ENCODE results near the gene ATOH8.

The ATOH8 gene

DNA sequence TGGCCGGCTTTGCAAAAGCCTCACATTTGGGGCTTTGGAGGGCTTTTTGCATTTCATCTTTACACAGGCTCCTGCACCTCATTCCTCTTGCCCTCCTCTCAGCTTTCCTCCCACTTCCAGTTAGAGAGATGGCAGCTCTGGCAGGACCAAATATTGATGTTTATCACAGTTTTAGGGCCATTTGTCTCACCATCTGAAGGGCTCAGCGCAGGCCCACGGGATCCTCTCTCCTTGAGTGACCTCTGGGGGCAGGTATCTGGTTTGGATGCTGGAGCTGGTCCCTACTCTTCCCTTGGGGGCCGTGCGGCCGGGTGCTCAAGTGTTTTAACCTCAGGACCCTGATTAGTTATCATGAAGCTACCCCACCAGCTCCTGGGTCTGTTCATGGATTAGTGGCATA lies 19.9 kb downstream of the ATOH8 start:
- no peak overlapping the region for H3K4me3 Mint-ChIP-seq

GRCh38 chr2:85774126-85774978 lies 20.6 kb downstream of the ATOH8 start:
- Mint-ChIP-seq H3K36me3 (ENCODE audit: low read depth) (no peaks in the 10 kb centered on the region), H3K9me3 (no peaks in the 10 kb centered on the region), H3K4me1 (peaks cover 2% of the 10 kb centered on the region), H3K27me3 (peaks cover 17% of the 10 kb centered on the region), H3K27ac (no peak overlapping the region), H3K4me3 (no peak overlapping the region)
- DNase-seq = no peak
- ATAC-seq = no peak

More for the DNA sequence above, 19.9 kb downstream of the ATOH8 start:
- H3K36me3 Mint-ChIP-seq (ENCODE audit: low read depth) = no peaks in the 10 kb centered on the region
- H3K27ac Mint-ChIP-seq = no peak overlapping the region
- peaks cover 17% of the 10 kb centered on the region for H3K27me3 Mint-ChIP-seq
- no peak for ATAC-seq
- no peaks in the 10 kb centered on the region for H3K9me3 Mint-ChIP-seq
- H3K4me1 Mint-ChIP-seq = peaks cover 2% of the 10 kb centered on the region
- DNase-seq = no peak

DNA sequence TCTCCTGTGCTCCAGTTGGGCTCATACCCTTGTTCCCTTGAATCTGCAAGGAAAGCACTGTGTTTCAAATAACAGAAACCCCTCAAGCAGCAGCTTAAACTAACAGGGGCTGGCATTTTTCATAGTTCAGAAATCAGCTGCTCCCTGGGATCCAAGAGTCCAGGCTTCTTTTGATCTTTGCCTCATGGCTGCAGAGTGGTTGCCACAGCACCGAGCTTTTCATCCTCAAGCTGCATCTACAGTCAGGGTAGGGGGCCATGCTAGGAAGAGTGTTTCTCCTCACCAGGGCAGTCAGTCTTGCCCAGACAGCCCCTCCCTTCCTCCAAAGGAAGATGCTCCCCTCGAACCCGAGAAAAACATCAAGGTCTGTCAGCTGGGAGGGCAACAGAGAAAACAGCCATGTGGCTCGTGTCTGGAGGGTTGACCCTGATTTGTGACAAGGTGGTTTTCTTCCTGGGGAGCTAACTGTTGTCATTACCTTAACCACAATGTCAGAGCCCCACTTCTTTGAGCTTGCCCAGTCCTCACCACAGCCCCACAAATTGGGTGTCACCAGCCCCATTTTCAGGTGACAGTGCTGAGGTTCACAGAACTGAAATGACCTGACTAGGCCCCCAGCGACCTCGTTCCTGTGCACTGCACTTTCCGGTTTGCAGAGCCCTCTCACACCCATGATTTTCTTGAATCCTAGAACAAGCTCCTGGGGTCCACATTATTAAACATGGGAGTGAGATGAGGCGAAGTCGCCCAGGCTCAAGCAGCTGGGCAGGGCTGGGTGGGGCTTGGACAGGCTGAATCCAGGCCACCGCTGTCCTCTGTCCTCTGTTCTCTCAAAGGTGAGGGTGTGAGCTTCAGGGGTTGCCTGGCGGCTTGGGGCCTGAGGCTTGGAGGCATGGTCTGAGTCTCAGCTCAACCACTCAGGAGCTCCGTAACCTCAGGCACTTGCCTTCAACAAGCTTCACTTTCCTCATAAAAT lies 21.9 kb downstream of the ATOH8 start:
- no peak overlapping the region for H3K27ac Mint-ChIP-seq
- no peaks in the 10 kb centered on the region for H3K9me3 Mint-ChIP-seq
- H3K4me3 Mint-ChIP-seq = no peak overlapping the region
- DNase-seq = no peak
- H3K4me1 Mint-ChIP-seq = peaks cover 2% of the 10 kb centered on the region
- H3K27me3 Mint-ChIP-seq = peaks cover 16% of the 10 kb centered on the region
- no peaks in the 10 kb centered on the region for H3K36me3 Mint-ChIP-seq (ENCODE audit: low read depth)
- ATAC-seq = no peak

DNA sequence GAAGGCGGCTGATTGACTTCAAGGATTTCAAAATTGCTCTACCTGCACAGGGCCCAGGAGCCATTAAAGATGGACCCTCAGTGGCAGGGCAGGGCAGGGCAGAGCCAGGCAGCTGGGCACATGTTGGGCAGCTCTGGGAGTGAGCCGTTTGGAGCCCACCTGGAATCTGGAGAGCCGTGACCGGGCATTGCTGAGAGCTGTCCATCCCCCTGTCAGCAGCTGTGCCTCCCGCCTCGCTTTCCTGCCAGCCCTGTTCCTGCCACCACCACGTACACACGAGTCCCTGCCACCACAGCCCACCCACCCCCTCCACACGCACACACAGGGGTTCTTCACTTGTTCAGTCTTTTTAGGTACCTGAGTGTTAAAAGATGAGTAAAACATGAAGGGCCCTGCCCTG lies 22.9 kb downstream of the ATOH8 start:
- Mint-ChIP-seq H3K27me3 (peaks cover 8% of the 10 kb centered on the region), H3K36me3 (ENCODE audit: low read depth) (no peaks in the 10 kb centered on the region), H3K9me3 (no peaks in the 10 kb centered on the region), H3K4me3 (no peak overlapping the region), H3K27ac (no peak overlapping the region), H3K4me1 (peaks cover 2% of the 10 kb centered on the region)
- no peak for DNase-seq
- ATAC-seq = no peak

DNA sequence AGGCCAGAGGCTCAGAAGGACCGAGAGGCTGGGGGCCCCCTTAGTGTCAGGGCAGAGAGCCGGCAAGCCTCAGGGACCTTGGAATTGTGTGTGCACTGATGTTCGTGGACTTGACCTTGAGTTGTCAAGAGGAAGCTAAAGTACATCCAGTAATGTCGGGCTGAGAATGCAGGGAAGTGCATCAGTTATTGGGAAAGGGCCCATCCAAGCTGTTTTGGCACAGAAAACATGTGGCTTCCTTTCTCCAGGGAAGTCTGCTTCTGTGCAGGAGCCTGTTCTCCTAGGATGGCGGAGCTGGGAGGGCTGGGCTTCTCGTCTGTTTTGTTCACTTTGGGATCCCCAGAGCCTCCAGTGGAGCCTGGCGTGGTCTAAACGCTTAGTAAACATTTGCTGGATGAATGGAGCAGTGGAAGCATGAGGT lies 23.7 kb downstream of the ATOH8 start:
- DNase-seq = no peak
- H3K4me3 Mint-ChIP-seq = no peak overlapping the region
- H3K27me3 Mint-ChIP-seq = peaks cover 5% of the 10 kb centered on the region
- ATAC-seq = no peak
- peaks cover 2% of the 10 kb centered on the region for H3K4me1 Mint-ChIP-seq
- no peaks in the 10 kb centered on the region for H3K9me3 Mint-ChIP-seq
- no peaks in the 10 kb centered on the region for H3K36me3 Mint-ChIP-seq (ENCODE audit: low read depth)
- H3K27ac Mint-ChIP-seq = no peak overlapping the region

DNA sequence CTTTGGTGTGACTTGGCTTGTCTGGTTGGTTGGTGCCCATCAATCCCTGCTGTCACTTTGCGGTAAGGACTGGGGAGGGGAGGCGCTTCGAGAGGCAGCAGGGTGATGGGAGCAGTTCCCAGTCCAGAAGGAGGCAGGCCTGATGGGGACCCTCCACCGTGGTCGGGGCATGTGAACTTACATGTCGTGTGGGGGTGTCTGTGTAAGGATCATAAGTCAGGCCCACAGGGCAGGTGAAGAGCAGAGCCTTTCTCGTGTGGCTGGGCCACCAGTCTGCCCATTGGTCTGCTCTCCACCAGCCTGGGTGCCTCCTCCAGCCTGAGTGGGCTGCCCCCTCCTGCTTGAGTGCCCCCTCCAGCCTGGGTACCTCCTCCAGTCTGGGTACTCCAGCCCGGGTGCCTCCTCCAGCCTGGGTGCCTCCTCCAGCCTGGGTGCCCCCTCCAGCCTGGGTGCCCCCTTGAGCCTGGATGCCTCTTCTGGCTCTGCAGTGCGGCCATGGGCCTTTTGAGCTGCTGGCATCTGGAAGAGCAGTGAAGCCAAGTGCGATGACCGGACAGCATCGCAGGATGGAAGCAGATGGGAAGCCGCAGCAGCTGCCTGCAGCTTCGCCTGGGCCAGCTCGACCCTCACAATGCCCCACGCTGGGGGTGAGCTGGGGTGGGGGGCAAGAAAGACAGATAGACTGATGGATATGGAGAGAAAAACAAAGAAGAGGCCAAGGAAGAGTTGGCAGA lies 25.0 kb downstream of the ATOH8 start:
- no peaks in the 10 kb centered on the region for H3K9me3 Mint-ChIP-seq
- ATAC-seq = no peak
- H3K4me1 Mint-ChIP-seq = no peaks in the 10 kb centered on the region
- H3K4me3 Mint-ChIP-seq = no peak overlapping the region
- no peaks in the 10 kb centered on the region for H3K36me3 Mint-ChIP-seq (ENCODE audit: low read depth)
- DNase-seq = no peak
- no peak overlapping the region for H3K27ac Mint-ChIP-seq
- H3K27me3 Mint-ChIP-seq = peaks cover 2% of the 10 kb centered on the region

GRCh38 chr2:85779641-85780315 lies 26.0 kb downstream of the ATOH8 start:
- DNase-seq (no peak), ATAC-seq (no peak)
- no peaks in the 10 kb centered on the region for H3K36me3 Mint-ChIP-seq (ENCODE audit: low read depth)
- no peak overlapping the region for H3K27ac Mint-ChIP-seq
- H3K4me1 Mint-ChIP-seq = no peaks in the 10 kb centered on the region
- H3K9me3 Mint-ChIP-seq = no peaks in the 10 kb centered on the region
- H3K27me3 Mint-ChIP-seq = peaks cover 2% of the 10 kb centered on the region
- H3K4me3 Mint-ChIP-seq = no peak overlapping the region

GRCh38 chr2:85780316-85781012 lies 26.7 kb downstream of the ATOH8 start:
- no peaks in the 10 kb centered on the region for H3K36me3 Mint-ChIP-seq (ENCODE audit: low read depth)
- no peak for DNase-seq
- H3K27ac Mint-ChIP-seq = no peak overlapping the region
- H3K4me3 Mint-ChIP-seq = no peak overlapping the region
- H3K4me1 Mint-ChIP-seq = peaks cover 4% of the 10 kb centered on the region
- peaks cover 4% of the 10 kb centered on the region for H3K27me3 Mint-ChIP-seq
- no peaks in the 10 kb centered on the region for H3K9me3 Mint-ChIP-seq
- no peak for ATAC-seq

GRCh38 chr2:85781013-85781332 lies 27.2 kb downstream of the ATOH8 start:
- ATAC-seq (no peak), DNase-seq (no peak)
- Mint-ChIP-seq H3K27ac (no peak overlapping the region), H3K4me3 (no peak overlapping the region), H3K27me3 (peaks cover 4% of the 10 kb centered on the region), H3K4me1 (peaks cover 5% of the 10 kb centered on the region), H3K36me3 (ENCODE audit: low read depth) (no peaks in the 10 kb centered on the region), H3K9me3 (no peaks in the 10 kb centered on the region)

DNA sequence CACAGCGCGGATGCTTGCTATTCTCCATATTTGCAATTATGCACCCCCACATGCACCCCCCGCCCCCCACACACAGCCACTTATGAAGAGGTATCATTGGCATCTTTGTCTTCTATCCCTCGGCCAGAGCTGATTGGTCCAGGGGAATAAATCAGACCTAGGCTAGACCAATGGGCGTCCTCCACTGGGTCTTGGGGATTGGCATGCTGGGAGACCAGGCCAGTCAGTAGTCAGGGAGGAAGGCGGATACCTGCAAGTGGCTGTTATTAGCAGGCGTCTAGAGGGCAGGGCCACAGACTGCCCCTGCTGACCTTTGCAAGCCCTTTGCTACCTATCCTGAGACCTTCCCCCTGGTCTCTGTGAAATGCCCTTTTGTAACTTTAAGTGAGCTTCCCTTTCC lies 30.0 kb downstream of the ATOH8 start:
- H3K4me3 Mint-ChIP-seq = no peak overlapping the region
- H3K36me3 Mint-ChIP-seq (ENCODE audit: low read depth) = no peaks in the 10 kb centered on the region
- no peak for DNase-seq
- no peaks in the 10 kb centered on the region for H3K9me3 Mint-ChIP-seq
- H3K4me1 Mint-ChIP-seq = peaks cover 5% of the 10 kb centered on the region
- no peak overlapping the region for H3K27ac Mint-ChIP-seq
- no peak for ATAC-seq
- H3K27me3 Mint-ChIP-seq = peaks cover 4% of the 10 kb centered on the region

DNA sequence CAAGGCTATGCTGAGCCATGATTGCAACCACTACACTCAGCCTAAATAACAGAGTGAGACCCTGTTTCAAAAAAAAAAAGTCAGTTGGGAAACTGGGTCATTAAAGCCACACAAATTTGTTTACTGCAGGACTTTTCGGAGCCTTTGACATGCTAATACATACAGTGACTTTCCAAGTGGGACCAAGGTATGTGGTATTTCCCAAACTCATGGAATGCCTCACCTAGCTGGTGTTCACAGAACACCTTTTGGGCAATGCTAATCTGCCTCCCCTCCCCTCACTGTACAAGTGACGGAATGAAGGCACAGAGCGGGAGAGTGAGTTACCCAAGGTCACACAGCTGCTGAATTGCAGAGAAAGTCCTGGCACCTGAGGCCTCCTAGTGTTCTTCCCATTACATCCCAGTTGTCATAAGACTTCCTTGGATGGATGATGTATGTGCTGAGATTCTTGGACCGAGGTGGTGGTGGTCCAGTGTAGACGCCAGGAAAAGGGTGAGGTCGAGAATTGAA lies 30.7 kb downstream of the ATOH8 start:
- Mint-ChIP-seq H3K9me3 (no peaks in the 10 kb centered on the region), H3K4me3 (no peak overlapping the region), H3K27ac (no peak overlapping the region), H3K36me3 (ENCODE audit: low read depth) (no peaks in the 10 kb centered on the region), H3K4me1 (peaks cover 5% of the 10 kb centered on the region), H3K27me3 (peaks cover 4% of the 10 kb centered on the region)
- DNase-seq (no peak), ATAC-seq (no peak)

DNA sequence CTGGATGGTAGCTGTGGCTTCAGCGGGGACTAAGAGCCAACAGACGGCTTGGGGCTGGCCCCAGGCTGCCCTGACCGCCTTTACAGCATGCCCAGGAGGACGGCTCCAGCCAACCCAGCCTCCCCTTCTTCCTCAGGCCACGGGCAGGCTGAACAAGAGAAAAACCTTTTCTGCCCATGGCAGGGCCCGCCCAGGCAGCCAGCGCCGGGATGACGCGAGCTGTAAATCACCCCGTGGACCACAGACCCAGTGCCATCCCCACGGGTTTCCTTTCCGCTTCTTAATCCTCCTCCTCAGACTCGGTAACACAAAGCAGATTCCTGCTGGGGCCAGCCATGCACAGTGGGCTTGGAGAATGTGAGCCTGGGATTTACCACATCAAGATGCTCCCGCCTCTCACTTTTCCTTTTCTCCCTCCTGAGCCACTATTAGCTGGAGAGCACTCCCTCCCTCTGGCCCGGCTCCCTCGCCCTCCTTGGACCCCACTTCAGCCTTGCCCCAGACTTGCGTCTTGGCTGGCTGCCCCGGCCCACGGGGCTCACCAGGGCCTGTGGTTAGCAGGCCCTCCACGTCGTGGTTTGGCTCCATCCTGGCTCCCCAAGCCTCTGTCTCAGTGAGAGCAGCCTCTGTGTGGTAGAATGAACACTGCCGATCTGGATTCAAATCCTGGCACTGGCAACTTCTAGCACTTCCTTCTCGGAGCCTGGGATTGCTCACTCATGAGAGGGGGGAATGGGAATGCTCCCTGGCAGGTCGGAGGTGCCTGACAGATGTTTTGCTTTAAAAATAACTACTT lies 31.4 kb downstream of the ATOH8 start:
- H3K9me3 Mint-ChIP-seq = no peaks in the 10 kb centered on the region
- H3K27me3 Mint-ChIP-seq = peaks cover 4% of the 10 kb centered on the region
- no peak overlapping the region for H3K27ac Mint-ChIP-seq
- H3K36me3 Mint-ChIP-seq (ENCODE audit: low read depth) = no peaks in the 10 kb centered on the region
- peaks cover 5% of the 10 kb centered on the region for H3K4me1 Mint-ChIP-seq
- ATAC-seq (peak; percentile 39), DNase-seq (peak; percentile 12)
- no peak overlapping the region for H3K4me3 Mint-ChIP-seq

- Mint-ChIP-seq H3K36me3 (ENCODE audit: low read depth) (no peaks in the 10 kb centered on the region), H3K4me3 (no peak overlapping the region), H3K4me1 (peaks cover 5% of the 10 kb centered on the region), H3K9me3 (no peaks in the 10 kb centered on the region), H3K27me3 (peaks cover 4% of the 10 kb centered on the region), H3K27ac (no peak overlapping the region)
- ATAC-seq (no peak), DNase-seq (no peak)
Measured at GRCh38 chr2:85785871-85786270, 32.1 kb downstream of the ATOH8 start.

Measured in activated naive CD8-positive, alpha-beta T cell treated with anti-CD3 and anti-CD28 coated beads, Interleukin-2, amount 50 U/mL, for 24 hours (primary cell).